Measurements from ENCODE around the gene CAP2.

DNA sequence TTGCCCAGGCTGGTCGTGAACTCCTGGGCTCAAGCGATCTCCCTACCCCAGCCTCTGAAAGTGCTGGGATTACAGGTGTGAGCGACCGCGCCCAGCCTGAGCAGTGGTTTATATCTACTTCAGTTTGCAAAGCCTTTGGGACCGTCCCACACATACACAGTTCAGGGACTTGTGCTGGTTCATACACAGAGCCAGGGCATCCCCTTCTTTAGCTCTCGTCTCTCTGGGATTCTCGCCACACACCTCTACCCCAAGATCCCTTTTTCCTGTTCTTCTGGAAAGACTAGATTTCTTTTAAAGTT lies 12.5 kb downstream of the CAP2 start:
- TF ChIP-seq, protein P1, sequence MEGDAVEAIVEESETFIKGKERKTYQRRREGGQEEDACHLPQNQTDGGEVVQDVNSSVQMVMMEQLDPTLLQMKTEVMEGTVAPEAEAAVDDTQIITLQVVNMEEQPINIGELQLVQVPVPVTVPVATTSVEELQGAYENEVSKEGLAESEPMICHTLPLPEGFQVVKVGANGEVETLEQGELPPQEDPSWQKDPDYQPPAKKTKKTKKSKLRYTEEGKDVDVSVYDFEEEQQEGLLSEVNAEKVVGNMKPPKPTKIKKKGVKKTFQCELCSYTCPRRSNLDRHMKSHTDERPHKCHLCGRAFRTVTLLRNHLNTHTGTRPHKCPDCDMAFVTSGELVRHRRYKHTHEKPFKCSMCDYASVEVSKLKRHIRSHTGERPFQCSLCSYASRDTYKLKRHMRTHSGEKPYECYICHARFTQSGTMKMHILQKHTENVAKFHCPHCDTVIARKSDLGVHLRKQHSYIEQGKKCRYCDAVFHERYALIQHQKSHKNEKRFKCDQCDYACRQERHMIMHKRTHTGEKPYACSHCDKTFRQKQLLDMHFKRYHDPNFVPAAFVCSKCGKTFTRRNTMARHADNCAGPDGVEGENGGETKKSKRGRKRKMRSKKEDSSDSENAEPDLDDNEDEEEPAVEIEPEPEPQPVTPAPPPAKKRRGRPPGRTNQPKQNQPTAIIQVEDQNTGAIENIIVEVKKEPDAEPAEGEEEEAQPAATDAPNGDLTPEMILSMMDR (IDR thresholded peaks at IDR 0.05; ENCODE audit: low read length) = no peak
- no peak for TF ChIP-seq EZH2 (IDR thresholded peaks at IDR 0.05; ENCODE audit: borderline replicate concordance, low read length)

Measured in OCI-LY1 (cell line).